Hematopoietic multipotent progenitor cell (in vitro differentiated cells): ENCODE measurements around the gene SEMA6A. TPM values are rescaled to one million over a fixed set of nuclear protein-coding genes. Genes with fewer than 3 reads are reported as not detected.
"Not testable (repeated sequence)": the region's sequence is repeated elsewhere in the genome, so short reads cannot be mapped to it uniquely, and the experiment has no call there.

Experiments used
- DNase-seq, 3 donors: peaks; one replicate each; pipeline ENCODE4 v3.0.0-alpha.2; 2011 to 2015; ENCODE audit warnings: low read depth in 2 of 3, low spot score in 2 of 3
- total RNA-seq: library from RNA; depleted of rRNA; stranded (reverse); fragments of >200 nt; gene quantifications from one replicate; pipeline ENCODE4 v1.2.3, GENCODE V29; 2012

Gene SEMA6A
- total RNA-seq, 1 donor: 0.27 TPM

- no peak for DNase-seq
These were observed 50.3 kb downstream of the SEMA6A start for GRCh38 chr5:116524051-116524904.

- not testable (repeated sequence) for DNase-seq
These were observed 51.4 kb downstream of the SEMA6A start for GRCh38 chr5:116523182-116523581.

DNA sequence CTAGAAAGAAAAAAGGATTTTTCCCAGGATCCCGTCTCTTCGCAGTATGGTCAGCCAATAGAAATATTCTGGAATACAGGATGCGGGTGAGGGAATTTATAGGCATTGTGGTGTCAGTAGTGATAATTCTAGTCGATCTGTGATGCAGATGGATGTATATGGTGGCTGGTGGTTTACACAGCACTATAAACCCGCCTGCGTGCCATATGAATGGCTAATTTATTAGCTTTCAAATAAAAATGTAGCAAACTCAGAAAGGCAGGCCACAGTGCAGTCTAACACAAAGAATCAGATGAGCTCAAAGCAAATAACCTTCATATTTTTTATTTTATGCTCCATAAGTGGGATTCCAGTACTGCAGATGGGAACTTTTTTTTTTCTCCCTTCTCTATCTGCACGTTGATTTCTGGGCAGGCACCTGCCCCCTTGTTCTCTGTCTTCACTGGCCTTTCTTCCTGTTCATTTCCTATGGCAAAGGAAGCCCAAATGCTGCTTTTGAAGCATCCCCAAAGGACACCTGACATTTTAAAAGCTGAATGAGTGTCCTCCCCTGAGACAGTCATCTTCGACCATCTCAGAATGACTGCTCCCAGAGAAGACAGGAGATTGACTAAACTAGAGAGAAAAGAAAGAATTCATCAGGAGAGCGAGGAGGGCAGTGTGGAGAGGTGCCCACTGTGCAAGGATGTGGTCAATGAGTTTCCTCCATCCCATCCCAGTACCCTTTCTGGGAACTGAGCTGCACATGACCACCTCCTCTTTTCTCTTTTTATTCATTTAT is 52.1 kb downstream of the SEMA6A start:
- no peak for DNase-seq

- no peak for DNase-seq
These were observed 53.3 kb downstream of the SEMA6A start for GRCh38 chr5:116521173-116521872.

DNA sequence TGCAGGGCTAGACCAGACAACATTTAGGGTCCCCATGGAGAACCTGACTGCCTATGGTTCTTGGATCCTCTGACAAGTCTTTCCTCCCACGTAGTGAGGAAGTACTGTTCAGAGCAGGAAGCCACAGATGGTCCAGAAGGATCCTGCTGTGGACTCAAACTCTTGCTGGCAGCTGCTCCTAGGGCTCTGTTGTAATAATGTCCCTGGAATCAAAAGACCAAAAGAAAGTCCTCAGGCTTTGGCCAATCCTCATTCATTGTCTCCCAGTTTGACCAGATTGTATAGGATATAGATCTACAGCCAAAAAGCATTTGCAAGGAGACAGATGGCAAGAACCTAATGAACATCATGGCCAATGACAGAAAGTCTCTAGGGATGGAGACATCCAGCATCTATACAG is 53.9 kb downstream of the SEMA6A start:
- no peak for DNase-seq

GRCh38 chr5:116518423-116518822 is 56.2 kb downstream of the SEMA6A start:
- DNase-seq: no peak

- DNase-seq: no peak
These were observed 57.1 kb downstream of the SEMA6A start for GRCh38 chr5:116517488-116517887.

DNA sequence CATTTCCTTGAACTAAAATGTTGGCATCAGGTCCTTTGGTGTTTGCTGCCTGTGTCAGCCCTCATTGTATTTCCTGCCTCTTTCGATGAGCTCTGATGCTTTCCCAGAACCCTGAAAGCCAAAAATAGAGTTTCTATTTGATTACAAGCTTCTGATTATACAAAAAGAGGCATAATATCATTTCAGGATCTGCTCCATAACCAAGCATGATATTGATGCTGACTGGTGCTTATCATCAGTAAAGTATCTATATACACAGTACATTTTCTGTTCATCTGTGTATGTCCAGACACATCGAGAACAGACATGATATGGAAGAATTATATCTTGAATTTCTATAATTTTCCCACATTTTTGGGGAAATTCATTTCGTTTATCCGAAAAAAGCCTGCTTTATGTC is 58.6 kb downstream of the SEMA6A start:
- no peak for DNase-seq

- DNase-seq: no peak
These were observed 60.1 kb downstream of the SEMA6A start for GRCh38 chr5:116514421-116514970.

DNA sequence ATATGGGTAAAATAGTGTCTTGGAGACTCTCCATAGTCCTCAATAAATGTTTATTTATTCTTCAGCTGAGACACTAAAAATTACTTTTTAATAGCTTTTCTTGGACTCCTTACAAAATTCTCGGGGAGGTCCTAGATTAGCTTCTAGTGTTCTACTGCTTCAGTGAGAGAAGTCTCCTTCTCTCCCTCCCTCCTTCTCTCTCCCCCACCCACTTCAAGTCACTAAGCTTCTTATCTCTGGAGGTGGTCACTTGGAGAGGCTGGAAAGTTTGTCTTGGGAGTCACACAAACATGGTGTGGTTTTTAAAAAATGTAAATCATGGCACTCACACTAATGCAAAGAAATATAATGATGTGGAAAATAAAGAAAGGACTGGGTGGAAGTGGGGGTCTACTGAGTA is 64.1 kb downstream of the SEMA6A start:
- no peak for DNase-seq

DNA sequence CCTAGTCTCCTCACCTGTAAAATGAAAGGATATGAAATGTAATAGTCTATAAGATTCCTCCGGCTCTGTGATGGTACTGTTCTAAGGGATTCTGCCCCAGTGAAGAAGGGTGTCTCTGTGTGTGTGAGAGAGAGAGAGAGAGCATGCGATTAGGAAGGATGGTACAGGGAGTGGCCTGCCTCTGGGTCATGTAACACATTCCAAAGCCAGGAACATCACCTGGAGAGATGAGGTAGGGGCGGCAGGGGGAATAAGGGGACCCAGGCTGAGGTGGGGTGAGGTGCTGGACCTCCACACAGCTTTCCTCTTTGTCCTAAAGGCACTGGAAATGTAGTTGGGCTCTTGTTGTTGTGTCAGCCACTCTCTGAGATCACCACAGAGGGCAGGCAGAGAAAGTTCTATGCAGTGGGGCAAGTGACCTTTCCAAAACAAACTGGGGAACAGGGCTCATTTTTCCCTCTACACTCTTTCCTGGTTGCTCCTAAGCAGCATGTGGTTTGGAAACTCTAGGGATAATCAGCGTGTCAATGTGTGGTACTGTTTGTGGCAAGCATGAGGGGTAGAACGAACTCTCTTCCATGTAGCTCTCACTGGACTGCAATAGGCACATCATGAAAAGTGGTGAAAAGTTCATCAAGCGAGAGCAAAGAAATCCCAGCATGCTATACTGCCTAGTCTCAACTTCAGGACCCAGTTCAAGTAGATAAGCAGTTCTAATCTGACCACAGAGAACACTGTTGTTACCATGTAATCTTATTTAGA is 65.0 kb downstream of the SEMA6A start:
- no peak for DNase-seq

DNA sequence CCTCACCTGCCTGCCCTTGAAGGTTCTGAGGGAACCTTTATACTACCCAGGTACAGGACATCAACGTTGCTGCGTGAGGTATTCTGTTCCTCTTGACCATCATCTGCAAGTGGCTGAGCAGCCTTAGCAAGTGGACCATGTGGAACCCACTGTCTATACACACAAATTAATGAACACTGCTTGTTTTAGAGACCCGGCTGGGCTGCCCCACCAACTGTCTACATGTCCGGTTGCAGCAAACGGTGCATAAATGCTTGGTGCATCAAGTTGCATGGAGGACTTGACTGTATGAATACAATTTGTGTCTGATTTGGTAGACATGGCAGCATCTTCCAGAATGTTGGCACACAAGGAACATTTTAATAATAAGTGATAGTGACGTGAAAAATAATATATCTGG is 65.8 kb downstream of the SEMA6A start:
- no peak for DNase-seq

GRCh38 chr5:116507941-116508655 is 66.5 kb downstream of the SEMA6A start:
- DNase-seq: no peak

DNA sequence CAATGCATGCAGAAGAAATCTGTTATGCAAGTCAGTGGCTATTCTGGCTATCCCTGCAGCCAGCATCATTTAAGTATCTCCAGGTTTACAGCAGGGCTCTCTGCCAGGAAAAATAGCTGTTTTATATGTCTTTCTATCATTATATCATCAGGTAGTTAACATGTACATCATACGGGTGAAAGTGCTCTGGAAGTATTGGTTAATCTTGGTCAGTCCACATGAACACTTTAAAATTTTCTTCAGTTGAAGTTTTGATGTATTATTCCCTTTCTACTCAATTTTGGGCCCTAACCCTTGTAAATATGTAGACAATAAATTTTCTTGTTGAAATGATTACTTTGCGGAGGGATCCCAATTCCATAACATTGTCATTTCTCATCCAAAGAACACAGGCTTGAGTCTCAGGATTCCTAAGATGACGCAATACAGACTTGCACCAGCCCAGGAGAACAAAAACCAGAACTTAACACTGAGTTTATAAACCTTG is 67.5 kb downstream of the SEMA6A start:
- DNase-seq: no peak

DNA sequence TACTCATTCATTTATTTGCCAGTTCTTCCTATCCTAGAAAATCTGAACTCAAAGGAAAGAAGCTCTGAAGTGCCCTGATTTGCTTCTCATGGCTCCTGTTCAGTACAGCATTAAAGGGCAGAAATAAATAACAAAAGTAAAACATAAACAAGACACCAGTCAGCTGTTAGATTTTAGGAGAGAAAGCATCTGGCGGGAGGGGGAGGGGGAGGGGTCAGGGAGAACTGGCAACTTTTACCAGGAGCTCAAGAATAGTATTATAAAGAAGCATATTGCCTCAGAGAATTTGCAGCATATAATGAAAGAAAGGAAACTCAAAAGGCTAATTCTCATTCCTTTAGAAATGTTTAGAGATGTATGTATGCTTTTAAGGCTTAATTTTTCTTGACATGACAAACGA is 68.1 kb downstream of the SEMA6A start:
- no peak for DNase-seq

DNA sequence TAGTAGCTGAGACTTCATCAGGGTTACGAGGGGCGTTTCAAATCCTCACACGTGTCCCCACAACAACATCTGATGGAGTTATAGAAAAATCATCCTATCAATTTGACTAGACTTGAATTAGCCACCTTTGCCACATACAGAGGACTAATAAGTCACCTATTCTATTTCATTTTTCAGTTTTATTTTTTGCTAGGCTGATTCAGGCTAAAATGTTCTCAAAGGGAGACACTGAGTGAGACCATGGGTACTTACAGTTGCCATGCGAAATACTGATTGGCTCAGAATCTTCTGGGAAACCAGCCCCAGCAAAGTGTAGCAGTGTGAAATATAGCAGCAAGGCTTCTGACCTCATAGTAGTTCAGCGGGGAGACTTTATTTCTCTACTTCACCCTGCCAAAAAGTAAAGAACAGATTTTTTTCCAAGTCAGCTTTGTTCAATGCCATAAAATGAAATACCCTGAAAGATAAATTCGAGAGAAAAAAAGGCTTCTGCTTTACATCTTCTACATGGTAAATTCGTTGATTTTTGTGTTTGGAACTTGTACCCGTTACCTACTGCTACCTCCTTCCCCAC is 69.9 kb downstream of the SEMA6A start:
- DNase-seq: no peak

- no peak for DNase-seq
These were observed 72.0 kb downstream of the SEMA6A start for GRCh38 chr5:116502616-116503015.

DNA sequence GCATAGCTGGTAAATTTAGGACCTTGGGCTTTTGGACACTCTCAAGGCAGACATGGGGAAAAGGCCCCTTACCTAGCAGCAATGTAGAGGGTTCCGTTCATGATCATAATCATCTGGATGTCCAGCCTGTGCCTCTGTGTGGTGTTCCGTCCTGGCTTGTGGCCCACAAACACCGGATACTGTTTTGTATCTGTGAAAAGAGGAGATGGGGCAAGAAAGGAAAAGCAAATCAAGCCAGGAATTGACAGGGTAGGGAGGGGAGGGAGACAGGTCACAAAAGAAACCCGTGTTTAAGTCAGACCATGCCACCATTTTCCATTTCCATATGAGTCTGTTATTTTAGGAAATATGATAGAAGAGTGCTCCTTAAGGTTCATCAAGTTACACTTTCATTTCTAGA is 72.5 kb downstream of the SEMA6A start:
- DNase-seq: no peak

- DNase-seq: no peak
These were observed 76.0 kb downstream of the SEMA6A start for GRCh38 chr5:116498503-116499048.
